GM18873 (cell line): ENCODE measurements around the gene SEMA4C.

Experiments
- ATAC-seq: cut with Tn5 transposase; IDR thresholded peaks from one replicate; pipeline ENCODE4 v1.9.1; 2021; ENCODE audit warnings: mild to moderate bottlenecking, moderate library complexity, moderate number of reproducible peaks; ENCODE audit not compliant: unreplicated experiment, low FRiP score

Gene SEMA4C

DNA sequence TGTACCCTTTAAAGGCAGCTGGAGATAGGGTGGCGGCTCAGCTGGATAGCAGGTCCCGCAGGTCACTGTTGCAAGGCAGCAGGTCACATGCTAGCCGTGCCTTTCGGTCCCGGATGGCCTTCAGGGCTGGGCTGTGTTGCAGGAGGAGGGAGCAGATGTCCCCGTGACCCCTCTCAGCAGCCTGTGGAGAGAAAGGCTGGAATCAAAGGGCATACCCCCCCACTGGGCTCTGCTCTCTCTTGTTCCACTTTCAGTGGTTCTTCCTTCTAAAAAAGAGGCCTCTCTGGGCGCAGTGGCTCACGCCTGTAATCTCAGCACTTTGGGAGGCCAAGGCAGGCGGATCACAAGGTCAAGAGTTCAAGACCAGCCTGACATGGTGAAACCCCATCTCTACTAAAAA lies 21.6 kb downstream of the SEMA4C start:
- no peak for ATAC-seq

DNA sequence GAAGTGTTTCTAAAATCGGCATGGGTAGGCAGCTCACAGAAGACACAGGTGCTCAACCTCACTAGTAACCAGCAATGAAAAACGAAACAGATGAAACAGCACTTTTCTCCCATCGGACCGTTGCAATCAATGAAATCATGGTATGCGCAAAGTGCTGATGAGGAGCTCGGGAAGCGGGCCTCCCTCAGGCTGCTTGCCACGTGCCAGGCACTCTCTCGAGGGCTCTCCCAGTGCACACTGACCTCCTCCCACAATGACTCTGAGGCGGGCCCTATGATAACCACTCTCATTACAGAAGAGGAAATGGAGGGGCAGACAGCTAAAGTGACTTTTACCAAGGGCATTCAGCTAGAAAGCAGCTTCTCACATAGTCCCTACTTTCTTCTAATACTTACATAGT lies 22.3 kb downstream of the SEMA4C start:
- ATAC-seq, result no peak

DNA sequence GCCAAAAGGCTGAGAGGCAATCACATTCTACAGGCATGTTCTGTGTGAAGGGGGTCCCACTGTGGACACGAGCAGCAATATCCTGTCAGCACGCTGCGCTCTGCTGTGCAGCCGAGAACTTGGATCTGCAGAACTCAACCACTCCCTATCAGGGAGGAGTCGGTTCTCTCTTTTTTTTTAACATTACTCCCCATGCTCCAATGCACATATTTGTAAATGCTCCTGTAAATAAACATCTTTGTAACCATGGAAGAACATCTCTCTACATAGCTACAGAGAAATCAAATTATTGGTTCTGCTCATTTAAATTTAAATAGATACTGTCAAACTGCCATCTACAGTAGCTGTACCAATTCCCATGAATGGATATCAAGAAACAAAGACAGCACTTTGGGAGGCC lies 23.1 kb downstream of the SEMA4C start:
- no peak for ATAC-seq

DNA sequence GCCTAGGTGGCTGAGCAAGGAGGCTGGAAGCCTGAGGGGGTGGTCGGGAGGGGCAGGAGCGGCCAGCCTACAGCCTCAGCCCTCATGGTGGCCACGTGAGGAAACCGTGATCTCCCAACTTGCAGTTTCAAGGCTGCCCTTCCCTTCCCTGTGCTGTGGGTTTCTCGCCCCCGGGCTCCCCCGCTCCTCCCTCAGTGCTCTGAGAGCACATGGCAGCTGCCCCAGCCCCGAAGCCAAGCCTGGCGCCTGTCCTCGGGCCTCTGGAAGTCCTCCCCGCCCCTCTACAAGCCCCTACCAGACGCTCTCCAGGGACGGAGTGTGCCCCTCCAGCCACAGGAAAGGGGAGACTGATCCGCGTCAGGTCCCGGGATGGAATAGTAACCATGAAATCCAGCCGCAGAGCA lies 25.5 kb downstream of the SEMA4C start:
- ATAC-seq, result no peak

DNA sequence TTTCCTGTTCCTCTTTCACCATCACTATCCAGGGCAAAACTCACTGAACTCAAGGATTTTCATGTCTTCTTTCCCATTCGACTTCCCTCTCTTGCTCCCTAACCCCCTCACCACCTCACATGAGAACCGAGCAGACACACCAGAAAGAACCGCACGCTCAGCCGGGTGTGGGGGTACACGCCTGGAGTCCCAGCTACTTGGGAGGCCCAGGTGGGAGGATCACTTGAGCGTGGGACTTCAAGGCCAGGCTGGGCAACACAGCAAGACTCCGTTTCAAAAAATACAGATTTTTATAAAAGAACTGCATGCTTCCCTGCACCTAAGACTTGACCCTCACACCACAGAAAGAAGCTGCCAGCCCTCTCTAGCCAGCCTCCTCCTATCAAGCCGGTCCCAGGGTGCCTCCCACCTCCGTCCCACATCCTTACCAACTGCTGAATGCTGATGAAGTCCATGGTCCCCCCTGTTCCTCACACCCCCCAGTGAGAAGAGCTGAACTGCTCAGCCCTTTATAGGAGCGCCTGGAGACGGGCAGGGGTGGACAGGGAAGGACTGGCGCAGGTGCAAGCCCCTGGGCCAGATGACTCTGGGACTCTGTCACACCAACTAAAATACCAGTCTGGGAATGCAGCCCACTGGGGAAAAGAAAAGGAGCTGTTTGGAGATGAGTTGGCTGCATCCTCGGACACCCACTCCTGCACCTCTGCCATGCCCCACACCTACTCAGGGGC lies 26.2 kb downstream of the SEMA4C start, which contains the start of gene ANKRD23:
Gene ANKRD23 (minus strand): TSS at position 484 of the 731 bp plus-strand sequence. CDS start 29 bp downstream, at position 455.
- no peak for ATAC-seq

DNA sequence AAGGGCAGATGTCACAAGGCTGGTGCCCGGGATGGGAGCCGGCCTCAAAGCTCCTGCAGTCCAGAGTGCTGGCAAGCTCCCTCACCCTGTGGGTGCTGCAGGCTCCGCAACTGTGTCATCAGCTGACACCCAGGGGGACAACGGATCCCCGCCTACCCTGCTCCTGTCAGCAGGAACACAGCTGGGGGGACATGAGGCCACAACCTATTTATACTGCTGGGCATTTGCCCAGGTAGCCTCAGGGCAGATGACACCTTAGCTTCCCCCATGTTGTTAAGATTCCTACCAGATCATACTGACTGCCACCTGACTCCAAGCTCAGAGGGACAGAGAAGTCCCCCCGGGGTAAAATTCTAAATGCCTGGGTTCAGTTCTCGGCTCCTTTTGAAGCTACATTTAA lies 27.3 kb downstream of the SEMA4C start:
- no peak for ATAC-seq

DNA sequence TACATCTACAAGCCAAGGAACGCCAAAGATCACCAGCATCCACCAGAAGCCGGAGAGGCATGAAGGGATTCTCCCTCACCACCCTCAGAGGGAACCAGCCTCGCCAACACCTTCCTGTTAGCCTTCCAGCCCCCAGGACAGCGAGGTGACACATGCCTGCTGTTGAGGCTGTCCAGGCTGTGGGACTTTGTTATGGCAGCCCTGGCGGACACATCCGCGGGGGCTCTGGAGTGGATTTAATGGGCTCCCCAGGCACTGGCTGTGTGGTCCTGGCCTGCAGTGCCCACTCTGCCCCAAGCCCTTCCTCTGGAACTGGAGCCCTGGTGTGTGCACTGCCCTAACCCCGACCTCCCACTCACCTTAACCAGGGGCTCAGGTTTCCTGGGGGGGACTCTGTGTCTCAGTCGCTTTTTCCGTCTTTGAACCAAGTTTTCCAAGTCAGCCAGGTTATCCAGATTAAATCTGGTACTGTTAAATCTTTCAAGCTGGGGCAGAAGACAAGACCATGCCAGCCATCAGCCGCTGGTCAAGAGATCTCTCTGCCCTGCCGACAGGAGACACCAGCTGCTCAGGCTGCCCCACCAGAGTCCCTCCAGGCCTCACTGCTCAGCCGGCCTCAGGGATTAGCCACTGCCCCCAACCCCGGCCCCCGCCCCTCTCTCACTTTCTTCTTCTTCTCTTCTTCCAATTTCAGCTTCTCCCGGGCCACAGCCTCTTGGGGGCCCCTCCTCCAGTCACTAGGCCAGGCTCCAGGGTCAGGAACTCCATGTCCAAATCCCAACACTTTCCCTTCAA lies 28.0 kb downstream of the SEMA4C start:
- no peak for ATAC-seq

DNA sequence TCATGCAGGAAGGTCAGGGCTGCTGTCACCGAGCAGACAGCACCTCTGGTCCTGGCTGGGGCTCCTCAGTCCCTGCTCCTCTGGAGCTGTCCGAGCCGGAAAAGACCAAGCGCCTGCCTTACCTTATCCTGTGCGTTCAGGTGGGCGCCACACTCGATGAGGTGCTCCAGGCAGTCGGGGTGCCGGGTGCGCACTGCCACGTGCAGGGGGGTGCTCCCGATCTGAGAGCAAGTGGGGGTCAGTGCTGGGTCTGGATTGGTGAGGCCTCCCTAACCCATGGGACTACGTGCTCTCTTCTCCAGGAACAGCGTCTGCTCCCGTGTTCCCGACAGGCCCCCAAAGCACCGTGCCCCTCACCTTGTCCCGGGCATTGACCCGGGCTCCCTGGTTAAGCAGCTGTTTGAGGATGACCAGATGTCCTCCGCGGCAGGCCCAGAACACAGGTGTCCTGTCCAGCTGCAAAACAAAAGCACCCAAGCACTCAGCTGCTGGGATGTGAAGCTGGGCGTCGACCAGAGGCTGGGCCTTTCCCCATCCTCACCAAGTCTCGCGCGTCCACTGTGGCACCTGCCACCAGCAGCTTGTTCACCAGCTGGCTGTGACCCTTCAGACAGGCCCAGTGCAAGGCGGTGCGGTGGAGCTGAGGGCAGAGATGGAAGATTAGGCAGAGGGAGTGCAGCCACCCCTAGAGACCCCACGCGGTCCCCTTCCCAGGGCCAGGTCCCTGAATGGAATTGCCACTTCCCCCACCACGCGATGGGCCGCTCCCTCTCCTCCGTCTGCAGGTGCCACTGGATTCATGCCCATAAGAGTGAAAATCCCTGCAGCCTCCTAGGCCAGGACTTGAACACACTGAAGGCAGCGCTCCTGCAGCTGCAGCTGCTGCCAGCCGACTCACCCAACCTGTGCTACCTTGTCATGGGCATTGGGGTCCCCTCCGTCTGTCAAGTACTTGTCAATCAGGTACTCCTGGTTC lies 29.7 kb downstream of the SEMA4C start:
- ATAC-seq, result no peak

DNA sequence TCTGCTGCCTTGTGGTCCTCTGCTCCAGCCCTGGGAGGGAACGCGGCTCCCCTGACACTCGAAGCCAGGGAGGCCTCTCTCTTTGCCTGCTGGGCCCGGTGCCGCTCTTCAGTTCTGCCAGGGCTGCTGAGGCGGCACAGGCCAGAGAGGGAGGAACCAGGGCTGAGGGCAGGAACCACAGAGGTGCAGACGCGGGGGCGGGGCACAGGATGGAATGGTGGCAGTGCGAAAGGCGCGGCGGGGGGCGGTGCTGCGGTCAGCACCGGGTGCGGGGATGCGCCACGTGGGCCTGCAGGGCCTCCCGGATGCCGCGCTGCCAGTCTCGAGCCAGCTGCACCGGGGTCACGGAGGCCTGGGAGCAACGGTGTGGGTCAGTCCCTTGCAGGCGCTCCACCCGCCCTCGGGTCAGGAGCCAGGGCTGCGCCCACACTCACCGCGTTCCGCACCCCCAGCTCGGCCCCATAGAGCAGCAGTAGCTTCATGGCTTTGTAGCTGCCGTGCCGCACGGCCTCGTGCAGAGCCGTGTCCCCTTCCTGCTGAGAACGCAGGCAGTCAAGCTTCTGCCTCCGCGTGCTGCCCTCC lies 30.5 kb downstream of the SEMA4C start:
- ATAC-seq, result no peak

DNA sequence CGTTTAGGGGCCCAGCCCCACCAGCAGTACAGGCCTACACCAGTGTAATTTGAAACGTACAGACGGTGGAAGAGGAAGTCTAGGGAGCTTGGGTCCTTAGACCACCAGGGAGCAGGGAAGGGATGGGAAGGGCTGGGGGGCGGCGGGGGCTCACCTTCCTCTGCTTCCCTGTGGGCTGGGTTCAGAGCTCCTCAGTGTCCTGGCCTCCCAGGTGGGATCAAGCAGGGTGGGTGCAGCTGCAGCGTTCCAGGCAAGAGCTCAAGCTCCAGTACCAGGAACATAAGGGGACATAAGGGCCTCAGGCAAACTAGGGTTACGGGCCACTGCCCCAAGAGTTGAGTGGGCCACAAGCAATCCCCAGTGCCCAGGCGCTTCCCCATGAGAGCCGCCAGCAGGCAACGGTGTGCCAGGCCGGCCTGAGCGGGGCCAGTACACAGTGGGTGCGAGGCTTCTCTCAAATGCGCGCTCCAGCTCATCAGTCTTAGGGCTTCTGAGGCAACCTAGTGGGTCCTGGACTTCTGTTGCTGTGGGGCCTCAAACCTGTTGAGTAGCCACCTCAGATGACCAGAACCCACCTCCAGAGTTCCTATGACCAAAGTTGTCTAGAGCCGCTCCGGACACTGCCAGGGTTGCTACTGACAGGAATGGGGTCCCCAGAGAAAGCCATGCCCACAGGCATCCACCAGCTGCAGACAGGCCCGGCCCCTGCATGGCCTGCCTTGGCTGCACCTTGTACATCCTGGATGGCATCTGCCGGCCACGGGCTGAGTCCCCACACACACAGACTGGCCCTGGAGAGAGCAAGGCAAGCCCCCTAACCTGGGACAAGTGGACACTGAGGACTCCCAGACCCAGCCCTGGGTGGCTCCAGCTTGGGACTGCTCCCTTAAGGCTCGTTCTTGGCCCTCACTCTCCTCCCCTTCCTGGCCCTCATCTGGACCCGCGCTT lies 31.3 kb downstream of the SEMA4C start:
- ATAC-seq, result no peak

DNA sequence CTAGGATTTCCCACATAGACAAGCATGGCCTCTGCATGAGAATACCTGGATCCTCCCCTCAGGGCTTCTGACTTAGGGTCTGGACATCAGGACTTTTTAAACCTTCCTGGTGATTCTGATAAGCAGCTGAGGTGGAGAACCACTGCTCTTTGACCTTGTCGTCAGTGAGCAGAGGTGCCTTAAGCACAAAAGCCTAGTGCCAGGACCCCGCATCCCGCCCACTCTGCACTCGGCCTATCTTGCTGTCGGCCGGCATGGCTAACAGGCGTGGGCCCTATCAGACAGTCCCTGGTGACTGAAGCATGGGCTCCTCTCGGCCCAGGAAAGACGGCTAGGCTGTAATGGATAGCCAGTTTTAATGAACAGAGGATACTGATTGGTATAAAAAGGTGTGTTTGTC lies 32.3 kb downstream of the SEMA4C start:
- no peak for ATAC-seq

DNA sequence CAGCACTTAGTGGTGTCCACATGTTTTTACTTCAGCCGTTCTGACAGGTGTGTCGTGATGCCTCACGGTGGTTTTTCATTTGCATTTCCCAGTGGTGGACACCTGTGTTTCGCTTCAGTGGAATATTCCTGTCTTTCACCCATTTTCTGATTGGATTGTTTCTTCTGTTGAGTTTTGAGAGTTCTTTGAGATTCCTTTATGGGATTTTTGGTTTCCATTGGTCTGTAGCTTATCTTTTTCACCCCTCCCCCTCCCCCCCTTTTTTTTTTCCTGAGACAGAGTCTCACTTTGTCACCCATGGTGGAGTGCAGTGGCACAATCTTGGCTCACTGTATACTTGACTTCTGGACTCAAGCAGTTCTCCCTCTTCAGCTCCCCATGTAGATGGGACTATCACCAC lies 34.0 kb downstream of the SEMA4C start:
- ATAC-seq, result no peak

DNA sequence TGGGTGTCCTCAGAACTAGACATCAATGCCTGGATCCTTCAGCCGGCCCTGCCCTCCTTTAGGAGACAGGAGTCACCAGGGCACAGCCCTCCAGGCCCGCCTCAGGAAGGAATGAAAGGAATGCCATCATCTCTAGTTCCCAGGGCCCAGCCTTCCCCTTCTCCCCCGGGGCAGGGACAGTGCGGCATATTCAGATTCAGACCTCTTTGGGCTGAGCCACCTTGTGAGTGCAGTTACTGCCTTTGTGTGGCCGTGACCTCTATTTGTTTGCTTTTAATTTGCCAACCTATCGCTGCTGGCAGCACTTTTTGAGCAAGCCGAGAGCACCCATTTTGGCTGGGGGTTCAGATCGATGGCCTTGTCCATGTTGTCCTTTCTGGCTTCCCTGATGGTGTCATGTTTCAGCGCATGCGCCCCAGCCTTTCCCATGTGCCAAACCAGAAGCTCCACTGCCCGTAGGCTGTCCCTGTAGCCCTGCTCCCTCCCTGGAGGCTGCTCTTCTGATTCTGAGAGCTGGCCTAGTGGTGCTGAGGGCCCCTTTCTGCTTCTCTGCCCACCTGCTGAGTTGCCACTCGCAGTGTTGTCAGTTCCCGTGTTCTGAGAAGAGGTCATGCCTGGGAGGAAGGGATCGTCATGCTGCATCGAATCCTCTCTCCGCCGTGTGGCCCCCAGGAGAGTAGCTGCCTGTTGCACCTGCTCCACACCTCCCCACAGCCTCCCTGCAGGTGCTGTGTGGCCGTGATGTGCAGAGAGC lies 36.9 kb downstream of the SEMA4C start:
- ATAC-seq, result no peak

DNA sequence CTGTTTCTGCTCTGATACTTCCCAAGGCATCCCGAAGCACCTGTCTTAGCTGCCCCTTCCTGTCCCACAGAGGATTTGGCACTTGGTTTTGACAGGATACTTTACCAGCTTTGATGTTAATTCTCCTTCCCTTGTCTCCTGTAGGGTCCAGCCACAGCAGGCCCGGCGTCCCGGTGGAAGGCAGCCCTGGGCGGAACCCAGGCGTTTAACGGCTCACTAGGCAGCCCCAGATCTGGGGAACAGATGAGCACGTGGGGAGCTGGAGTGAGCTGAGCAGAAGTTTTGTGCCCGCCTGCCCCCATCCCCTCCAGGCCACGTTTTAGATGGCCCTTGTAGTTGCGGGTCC lies 37.5 kb downstream of the SEMA4C start:
- no peak for ATAC-seq

DNA sequence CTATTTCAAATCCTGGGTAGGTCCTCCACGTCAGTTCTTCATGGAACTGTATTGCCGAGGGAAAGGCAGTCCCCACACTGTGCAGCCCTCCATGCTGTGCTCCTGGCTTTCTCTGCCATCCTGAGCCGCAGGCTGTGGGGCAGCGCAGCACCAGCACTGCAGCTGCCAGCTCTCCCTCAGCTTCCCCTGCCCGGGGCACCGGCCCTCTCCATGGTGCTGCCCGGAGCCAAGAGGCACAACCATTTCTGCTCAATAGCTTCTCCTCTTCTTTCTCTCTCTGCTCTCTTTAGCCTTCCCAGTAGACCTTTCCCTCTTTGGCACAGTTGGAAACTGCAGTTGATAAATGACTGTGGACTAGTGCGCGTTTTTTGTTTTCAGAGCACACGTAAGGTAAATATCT lies 38.2 kb downstream of the SEMA4C start:
- no peak for ATAC-seq

DNA sequence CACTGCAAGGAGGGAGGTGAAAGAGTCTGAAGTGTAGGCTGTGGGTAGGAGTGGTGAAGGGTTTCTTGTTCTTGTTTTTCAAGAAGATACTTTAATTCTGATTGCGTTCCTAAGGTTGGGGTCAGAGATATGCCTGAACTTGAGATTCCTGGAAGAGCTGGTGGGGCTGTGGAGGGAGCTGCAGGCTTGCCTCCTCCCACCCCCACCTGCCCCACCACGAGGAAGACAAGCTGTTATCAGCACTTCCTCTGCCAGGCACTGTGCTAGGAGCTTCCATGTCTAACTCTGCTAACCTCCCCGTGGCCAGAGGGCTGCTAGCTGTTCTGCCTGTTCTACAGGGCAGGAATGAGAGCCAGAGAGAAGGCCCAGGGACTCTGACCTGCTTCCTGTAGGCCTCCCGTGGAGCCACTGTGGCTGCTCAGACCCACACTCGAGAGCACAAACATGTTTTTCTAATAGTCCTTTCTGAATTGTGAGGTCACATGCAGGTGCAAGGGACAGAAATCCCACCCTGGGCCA lies 39.8 kb downstream of the SEMA4C start:
- no peak for ATAC-seq

DNA sequence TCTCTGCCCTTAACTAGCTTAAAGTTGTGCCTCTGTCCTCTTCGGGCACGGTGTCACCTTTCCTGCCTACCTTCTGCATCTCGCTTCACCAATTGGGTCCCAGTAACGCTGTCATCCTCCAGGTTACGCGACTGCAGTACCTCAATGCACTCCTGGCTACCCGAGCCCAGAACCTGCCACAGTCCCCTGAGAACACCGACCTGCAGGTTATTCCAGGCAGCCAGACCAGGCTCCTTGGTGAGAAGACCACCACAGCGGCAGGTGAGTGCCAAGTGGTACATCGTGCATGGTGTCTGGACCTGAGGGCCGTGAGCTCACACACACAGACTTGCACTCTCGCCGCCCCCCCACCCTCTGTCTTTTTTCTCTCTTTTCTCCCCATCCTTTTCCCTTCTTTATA lies 41.0 kb downstream of the SEMA4C start:
- no peak for ATAC-seq

DNA sequence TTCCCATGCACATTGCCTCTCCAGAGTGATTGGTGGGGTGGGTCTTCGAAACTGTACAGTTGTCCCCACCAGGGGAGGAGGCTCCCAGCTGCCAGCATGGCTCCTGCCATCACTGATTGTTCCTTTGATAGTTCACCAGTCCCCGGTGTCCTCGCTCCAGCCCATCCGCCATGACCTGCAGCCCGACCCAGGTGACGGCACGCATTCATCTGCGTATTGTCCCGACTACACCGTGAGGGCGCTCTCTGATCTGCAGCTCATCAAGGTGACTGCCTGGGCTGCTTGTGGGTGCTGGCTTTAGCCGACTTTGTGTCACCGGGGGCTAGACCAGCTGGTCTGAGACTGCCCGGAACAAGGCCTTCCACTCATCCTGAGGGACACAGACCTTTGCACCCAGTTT lies 41.4 kb downstream of the SEMA4C start:
- no peak for ATAC-seq
